GM06990 (cell line): Measurements from ENCODE around the gene SLC38A4.
"Not testable (repeated sequence)": the region's sequence is repeated elsewhere in the genome, so short reads cannot be mapped to it uniquely, and the experiment has no call there.

Source experiments
- DNase-seq: peaks from one replicate; pipeline ENCODE4 v3.0.0-alpha.2; 2011; ENCODE audit not compliant: insufficient read length; ENCODE audit errors: extremely low read depth
- H3K27me3 ChIP-seq: replicated peaks from 2 replicates; pipeline ENCODE4 v1.6.0; 2011; ENCODE audit warnings: low read length; ENCODE audit not compliant: control insufficient read depth, insufficient read depth
- H3K36me3 ChIP-seq: 2 replicates; pipeline ENCODE4 v1.5.1; 2011; ENCODE audit warnings: low read length; ENCODE audit not compliant: control insufficient read depth, insufficient read depth
- H3K4me3 ChIP-seq: replicated peaks from 2 replicates; pipeline ENCODE4 v1.5.1; 2011; ENCODE audit warnings: low read depth, mild to moderate bottlenecking, control low read depth, low read length
- TF ChIP-seq, protein P1 (sequence below): IDR thresholded peaks from 2 replicates; pipeline ENCODE4 v1.5.1; 2011; ENCODE audit warnings: low read length, control low read depth, mild to moderate bottlenecking, inconsistent platforms; ENCODE audit not compliant: insufficient read depth, poor library complexity, severe bottlenecking

The SLC38A4 gene

DNA sequence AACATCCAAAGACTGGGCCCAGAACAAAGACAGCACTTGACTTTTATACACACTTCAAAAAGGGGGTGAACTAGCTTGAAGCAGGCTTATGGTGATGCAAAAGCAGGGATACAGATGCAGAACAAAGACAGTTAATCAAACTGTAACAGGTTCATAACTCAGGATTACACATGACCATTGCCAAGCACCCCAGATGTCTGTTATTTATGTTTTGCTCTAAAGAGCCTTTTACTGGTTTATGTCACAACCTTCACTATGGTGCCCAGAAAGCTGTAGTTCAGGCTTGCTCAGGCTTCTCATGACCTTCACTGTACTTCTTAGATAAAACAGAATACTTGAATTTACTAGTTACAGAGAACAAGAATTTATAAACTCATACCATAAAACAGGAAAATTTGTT lies 31.7 kb upstream of the SLC38A4 start:
- DNase-seq: no peak
- TF ChIP-seq, protein P1, sequence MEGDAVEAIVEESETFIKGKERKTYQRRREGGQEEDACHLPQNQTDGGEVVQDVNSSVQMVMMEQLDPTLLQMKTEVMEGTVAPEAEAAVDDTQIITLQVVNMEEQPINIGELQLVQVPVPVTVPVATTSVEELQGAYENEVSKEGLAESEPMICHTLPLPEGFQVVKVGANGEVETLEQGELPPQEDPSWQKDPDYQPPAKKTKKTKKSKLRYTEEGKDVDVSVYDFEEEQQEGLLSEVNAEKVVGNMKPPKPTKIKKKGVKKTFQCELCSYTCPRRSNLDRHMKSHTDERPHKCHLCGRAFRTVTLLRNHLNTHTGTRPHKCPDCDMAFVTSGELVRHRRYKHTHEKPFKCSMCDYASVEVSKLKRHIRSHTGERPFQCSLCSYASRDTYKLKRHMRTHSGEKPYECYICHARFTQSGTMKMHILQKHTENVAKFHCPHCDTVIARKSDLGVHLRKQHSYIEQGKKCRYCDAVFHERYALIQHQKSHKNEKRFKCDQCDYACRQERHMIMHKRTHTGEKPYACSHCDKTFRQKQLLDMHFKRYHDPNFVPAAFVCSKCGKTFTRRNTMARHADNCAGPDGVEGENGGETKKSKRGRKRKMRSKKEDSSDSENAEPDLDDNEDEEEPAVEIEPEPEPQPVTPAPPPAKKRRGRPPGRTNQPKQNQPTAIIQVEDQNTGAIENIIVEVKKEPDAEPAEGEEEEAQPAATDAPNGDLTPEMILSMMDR: no peak
- H3K4me3 ChIP-seq: no peak overlapping the region
- H3K36me3 ChIP-seq: no peaks in the 10 kb centered on the region
- H3K27me3 ChIP-seq: no peaks in the 10 kb centered on the region

DNA sequence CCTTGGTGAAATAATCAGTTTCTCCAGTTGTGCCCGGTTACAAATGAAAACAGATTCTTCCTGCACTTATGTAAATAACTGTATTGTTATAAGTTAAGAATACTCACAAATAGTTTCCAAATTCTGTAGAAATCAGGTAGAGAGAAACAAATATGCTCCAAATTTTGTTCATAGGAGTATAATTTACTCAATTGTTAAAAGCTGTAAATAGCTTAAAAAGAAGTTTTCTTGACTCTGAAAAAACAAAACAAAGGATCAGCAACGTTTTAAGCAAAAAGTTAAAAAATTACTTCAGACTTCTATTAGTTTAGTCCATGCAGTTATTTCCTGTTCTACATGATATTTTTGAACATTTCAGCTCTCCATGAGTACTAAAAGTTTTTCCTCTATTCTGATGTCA lies 30.0 kb upstream of the SLC38A4 start:
- no peak for DNase-seq
- H3K27me3 ChIP-seq: no peaks in the 10 kb centered on the region
- TF ChIP-seq, protein P1: no peak
- no peak overlapping the region for H3K4me3 ChIP-seq
- no peaks in the 10 kb centered on the region for H3K36me3 ChIP-seq

DNA sequence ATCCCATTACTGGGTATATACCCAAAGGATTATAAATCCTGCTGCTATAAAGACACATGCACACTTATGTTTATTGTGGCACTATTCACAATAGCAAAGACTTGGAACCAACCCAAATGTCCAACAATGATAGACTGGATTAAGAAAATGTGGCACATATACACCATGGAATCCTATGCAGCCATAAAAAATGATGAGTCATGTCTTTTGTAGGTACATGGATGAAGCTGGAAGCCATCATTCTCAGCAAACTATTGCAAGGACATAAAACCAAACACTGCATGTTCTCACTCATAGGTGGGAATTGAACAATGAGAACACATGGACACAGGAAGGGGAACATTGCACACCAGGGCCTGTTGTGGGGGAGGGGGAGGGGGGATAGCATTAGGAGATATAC lies 28.4 kb upstream of the SLC38A4 start:
- not testable (repeated sequence) for H3K4me3 ChIP-seq, H3K27me3 ChIP-seq, H3K36me3 ChIP-seq, DNase-seq

DNA sequence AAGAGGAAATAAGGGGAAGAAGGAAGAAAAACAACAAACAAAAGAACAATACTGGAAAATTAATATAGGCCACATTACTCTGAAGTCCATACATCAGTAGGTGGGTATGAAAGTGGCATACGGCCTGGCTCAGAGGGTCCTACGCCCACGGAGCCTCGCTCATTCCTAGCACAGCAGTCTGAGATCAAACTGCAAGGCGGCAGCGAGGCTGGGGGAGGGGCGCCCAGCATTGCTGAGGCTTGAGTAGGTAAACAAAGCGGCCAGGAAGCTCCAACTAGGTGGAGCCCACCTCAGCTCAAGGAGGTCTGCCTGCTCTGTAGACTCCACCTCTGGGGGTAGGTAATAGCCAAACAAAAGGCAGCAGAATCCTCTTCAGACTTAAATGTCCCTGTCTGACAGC lies 23.0 kb upstream of the SLC38A4 start:
- H3K36me3 ChIP-seq, H3K27me3 ChIP-seq, DNase-seq, H3K4me3 ChIP-seq: not testable (repeated sequence)

DNA sequence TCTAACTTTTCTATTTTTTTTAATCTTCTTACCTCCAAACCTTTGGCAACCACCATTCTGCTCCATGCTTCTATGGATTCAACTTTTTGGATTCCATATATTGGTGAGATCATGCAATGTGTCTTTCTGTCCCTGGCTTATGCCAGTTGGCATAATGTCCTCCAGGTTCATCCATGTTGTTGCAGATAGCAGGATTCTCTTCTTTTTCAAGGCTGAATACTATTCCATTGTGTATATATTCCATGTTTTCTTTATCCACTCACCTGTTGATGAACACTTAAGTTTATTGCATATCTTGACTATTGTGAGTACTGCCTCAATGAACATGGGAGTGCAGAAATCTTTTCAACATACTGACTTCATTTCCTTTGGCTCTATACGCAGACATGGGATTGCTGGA lies 21.2 kb upstream of the SLC38A4 start:
- H3K27me3 ChIP-seq: no peaks in the 10 kb centered on the region
- no peaks in the 10 kb centered on the region for H3K36me3 ChIP-seq
- TF ChIP-seq, protein P1: no peak
- DNase-seq: no peak
- no peak overlapping the region for H3K4me3 ChIP-seq

DNA sequence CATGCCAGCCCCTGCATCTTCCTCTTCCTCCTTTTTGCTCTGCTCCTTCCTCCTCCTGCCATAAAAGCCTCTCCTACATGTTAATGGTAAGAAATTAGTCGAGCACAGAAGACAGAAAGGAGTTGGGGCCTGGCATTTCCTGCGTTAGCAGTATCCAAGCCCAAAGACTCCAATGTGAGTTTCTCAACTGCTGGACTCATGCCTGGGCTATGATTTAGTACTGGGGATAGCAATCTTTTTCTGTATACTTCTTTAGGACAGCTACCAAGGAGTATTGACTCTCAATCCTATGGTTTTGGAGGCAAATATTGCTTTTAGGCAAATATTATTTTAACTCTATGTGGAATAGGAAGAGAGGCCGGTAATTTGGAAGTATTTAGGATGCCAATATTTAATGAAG lies 18.0 kb upstream of the SLC38A4 start:
- Histone ChIP-seq H3K36me3 (no peaks in the 10 kb centered on the region), H3K27me3 (no peaks in the 10 kb centered on the region)
- DNase-seq: no peak

DNA sequence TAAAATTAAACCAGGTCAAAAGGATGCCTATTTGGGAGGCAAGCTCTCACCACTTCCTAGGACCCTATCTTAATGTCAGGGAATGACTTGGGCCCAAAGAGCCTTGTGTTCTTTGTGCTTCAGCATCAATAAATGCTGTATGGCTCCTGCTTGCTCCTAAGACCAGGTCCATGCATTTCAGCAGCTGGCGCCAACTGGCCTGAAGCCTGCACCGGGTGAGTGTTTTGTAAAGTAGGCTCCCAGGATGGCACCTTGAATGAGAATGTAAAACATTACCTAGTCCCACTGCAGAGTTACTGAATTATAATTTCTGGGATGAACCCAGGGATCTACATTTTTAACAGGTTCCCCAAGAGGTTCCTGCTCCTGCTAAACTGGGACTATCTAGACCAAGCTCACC lies 16.1 kb upstream of the SLC38A4 start:
- no peaks in the 10 kb centered on the region for H3K36me3 ChIP-seq
- no peak for DNase-seq
- TF ChIP-seq, protein P1: no peak
- no peak overlapping the region for H3K4me3 ChIP-seq
- no peaks in the 10 kb centered on the region for H3K27me3 ChIP-seq

More for the DNA sequence above, 18.0 kb upstream of the SLC38A4 start:
- TF ChIP-seq, protein P1: no peak
- H3K4me3 ChIP-seq: no peak overlapping the region
